Activated CD8-positive, alpha-beta memory T cell treated with anti-CD3 and anti-CD28 coated beads for 24 hours (primary cell): Measurements from ENCODE around the gene C2orf72.

ENCODE experiments used
- DNase-seq: peaks from one replicate; pipeline ENCODE4 v3.0.0-alpha.2; 2020

C2orf72 gene

DNA sequence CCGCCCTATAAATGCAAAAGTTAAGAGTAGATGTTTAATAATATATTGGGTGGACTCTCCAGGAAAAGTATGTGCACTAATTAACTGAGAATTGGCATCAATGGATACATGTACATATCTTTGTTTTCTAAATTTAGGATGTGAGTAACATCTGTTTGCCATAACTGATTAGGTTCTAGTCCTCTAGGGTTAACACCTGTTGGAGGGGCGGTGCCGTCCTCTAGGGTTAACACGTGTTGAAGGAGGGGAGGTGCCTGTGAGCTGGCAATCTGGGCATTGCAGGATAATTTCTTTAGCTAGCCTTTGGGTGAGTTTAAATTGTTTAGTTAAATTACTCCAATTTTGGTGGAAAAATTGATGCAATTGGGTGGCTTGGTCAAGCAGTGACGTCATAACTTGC lies 56.6 kb downstream of the C2orf72 start:
- DNase-seq: no peak

DNA sequence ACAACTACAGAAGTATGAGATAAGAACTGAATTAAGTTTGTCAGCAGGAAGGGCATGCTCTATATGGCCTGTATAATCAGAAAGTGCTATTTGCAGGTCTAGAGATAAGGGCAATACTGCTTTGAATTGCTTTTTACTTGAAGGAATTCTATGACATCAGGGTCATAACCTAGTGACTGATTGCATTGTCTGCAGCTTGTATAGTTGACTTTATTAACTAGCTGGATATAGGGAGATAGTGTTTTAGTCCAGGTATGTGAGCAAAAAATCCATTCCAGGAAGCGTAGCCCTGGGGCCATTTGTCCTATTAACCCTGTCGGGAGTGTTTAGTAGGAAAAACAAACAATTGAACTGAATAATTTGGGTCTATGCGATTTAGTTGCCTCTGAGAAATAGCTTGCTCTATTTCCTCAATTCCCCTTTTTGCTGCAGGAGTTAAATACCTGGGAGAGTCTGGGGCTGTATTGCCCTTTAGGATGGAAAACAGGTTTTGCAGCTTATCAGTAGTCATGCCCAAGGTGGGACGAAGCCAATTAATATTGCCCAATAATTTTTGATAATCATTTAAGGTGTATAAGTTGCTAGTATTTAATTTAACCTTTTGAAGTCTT lies 57.5 kb downstream of the C2orf72 start:
- no peak for DNase-seq
